PC-3 (cell line): ENCODE data around the gene PCBP1. TPM values are rescaled to one million over a fixed set of nuclear protein-coding genes. Genes with fewer than 3 reads are reported as not detected.

Source experiments
- ATAC-seq: fragments of 200-7000 bp; cut with Tn5 transposase; 2 replicates; pipeline ENCODE4 v1.9.1; 2020; ENCODE audit warnings: mild to moderate bottlenecking, moderate library complexity
- BruUV-seq: library from RNA; stranded (reverse); fragments of 400-500 nt; replicated peaks from 2 replicates; lab custom pipeline; 2021; lab: Mats Ljungman, UMichigan
- CTCF ChIA-PET: fragments of 300-600 bp; sonication (Branson Sonifier 250); formaldehyde crosslinking; loops from one replicate; lab custom pipeline; 2022; ENCODE audit warnings: antibody characterized with exemption; lab: Charles Lee
- POLR2A ChIA-PET: fragments of 300-600 bp; sonication (Branson Sonifier 250); formaldehyde crosslinking; loops from one replicate; lab custom pipeline; 2022; ENCODE audit warnings: antibody characterized with exemption; ENCODE audit not compliant: unreplicated experiment; lab: Charles Lee
- DNase-seq: peaks from one replicate; pipeline ENCODE4 v3.0.0-alpha.2; 2015
- H2AFZ ChIP-seq: fragments of 300-600 bp; sonication (generic); 2 replicates; pipeline ENCODE4 v1.6.0; 2016; ENCODE audit warnings: antibody characterized with exemption, low read length
- H3F3A ChIP-seq: fragments of 300-600 bp; sonication (generic); one replicate; pipeline ENCODE4 v1.6.0; 2017; ENCODE audit warnings: antibody characterized with exemption, low read length, control low read depth, mild to moderate bottlenecking; ENCODE audit not compliant: unreplicated experiment
- H3K27ac ChIP-seq: fragments of 300-600 bp; sonication (generic); 2 replicates; pipeline ENCODE4 v1.5.1; 2016; ENCODE audit warnings: mild to moderate bottlenecking, low read length
- H3K27me3 ChIP-seq: fragments of 300-600 bp; sonication (generic); 2 replicates; pipeline ENCODE4 v1.6.1; 2016; ENCODE audit warnings: low read length, mixed read lengths
- H3K36me3 ChIP-seq: fragments of 300-600 bp; sonication (generic); 2 replicates; pipeline ENCODE4 v1.6.1; 2016; ENCODE audit warnings: low read depth, mixed run types, low read length, mixed read lengths
- H3K4me1 ChIP-seq: fragments of 300-600 bp; sonication (generic); 2 replicates; pipeline ENCODE4 v1.5.1; 2016; ENCODE audit warnings: low read length; ENCODE audit not compliant: insufficient read depth
- H3K4me2 ChIP-seq: fragments of 300-600 bp; sonication (generic); 2 replicates; pipeline ENCODE4 v1.6.0; 2016; ENCODE audit warnings: low read length
- H3K4me3 ChIP-seq: fragments of 300-600 bp; sonication (generic); 2 replicates; pipeline ENCODE4 v1.5.1; 2016; ENCODE audit warnings: mild to moderate bottlenecking, low read length, mixed read lengths
- H3K79me2 ChIP-seq: fragments of 300-600 bp; sonication (generic); 2 replicates; pipeline ENCODE4 v1.6.1; 2017; ENCODE audit warnings: low read length, mixed read lengths
- H3K9ac ChIP-seq: fragments of 300-600 bp; sonication (generic); 2 replicates; pipeline ENCODE4 v1.6.0; 2016; ENCODE audit warnings: mild to moderate bottlenecking, low read length
- H3K9me2 ChIP-seq: fragments of 300-600 bp; sonication (generic); replicated peaks from 2 replicates; pipeline ENCODE4 v1.6.1; 2016; ENCODE audit warnings: mixed run types, low read length, mixed read lengths
- H3K9me3 ChIP-seq: fragments of 300-600 bp; sonication (generic); 2 replicates; pipeline ENCODE4 v1.6.1; 2016; ENCODE audit warnings: low read length, mixed read lengths
- H4K20me1 ChIP-seq: fragments of 300-600 bp; sonication (generic); 2 replicates; pipeline ENCODE4 v1.6.1; 2016; ENCODE audit warnings: low read length, mixed read lengths
- EZH2 ChIP-seq: fragments of 300-600 bp; sonication (generic); IDR thresholded peaks from one replicate; pipeline ENCODE4 v1.6.1; 2017; ENCODE audit warnings: antibody characterized with exemption, mild to moderate bottlenecking, low read length; ENCODE audit not compliant: unreplicated experiment
- EZH2phosphoT487 ChIP-seq: fragments of 300-600 bp; sonication (generic); IDR thresholded peaks from 2 replicates; pipeline ENCODE4 v1.6.1; 2018; ENCODE audit warnings: mild to moderate bottlenecking, antibody characterized with exemption, low read length, borderline replicate concordance
- intact Hi-C: fragments of 100-400 bp; cut with micrococcal nuclease; formaldehyde crosslinking; loops from 2 replicates; pipeline ENCODE4 v1.9.0; 2023
- total RNA-seq: library from RNA; depleted of rRNA; stranded (reverse); fragments of >200 nt; gene quantifications from 2 replicates; pipeline ENCODE4 v1.2.3, GENCODE V29; 2014
- TF ChIP-seq, protein P1 (sequence below): fragments of 300-600 bp; sonication (generic); conservative IDR thresholded peaks from 2 replicates; pipeline ENCODE4 v1.5.1; 2017; ENCODE audit warnings: antibody characterized with exemption, low read depth, mild to moderate bottlenecking, low read length

Gene PCBP1
- total RNA-seq, 1 experiment from 2014 or later: 39.2 TPM

DNA sequence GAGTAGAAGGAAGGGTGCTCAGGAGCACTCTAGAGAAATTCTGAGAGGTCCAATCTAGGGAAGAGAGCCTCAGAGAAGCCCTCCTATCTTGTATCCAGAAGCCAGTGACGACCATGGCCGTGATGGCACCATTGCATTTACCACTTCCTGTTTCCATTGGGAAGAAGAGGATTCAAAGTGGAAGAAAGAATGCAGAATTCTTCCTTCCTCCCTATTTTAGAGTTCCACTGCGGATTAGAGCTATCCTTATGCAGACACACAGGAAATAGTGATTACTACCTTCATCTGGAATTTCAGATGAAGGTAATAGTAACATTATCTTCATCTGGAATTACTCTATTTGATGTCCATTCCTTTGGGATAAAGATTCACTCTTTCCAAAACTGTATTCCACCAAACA is 45.6 kb upstream of the PCBP1 start:
- Histone ChIP-seq H4K20me1 (no peaks in the 10 kb centered on the region), H3K27me3 (no peaks in the 10 kb centered on the region), H3K4me1 (peaks cover 5% of the 10 kb centered on the region; the same call in 1 of the 2 replicates), H3K9me2 (no peaks in the 10 kb centered on the region), H3K4me3 (no peak overlapping the region), H3K9ac (no peak overlapping the region), H2AFZ (no peak overlapping the region), H3K9me3 (no peaks in the 10 kb centered on the region), H3K4me2 (no peak overlapping the region), H3K36me3 (no peaks in the 10 kb centered on the region), H3F3A (no peaks in the 10 kb centered on the region), H3K79me2 (no peaks in the 10 kb centered on the region), H3K27ac (no peak overlapping the region)
- intact Hi-C loops: no loop called here
- CTCF ChIA-PET: no interaction called here
- ATAC-seq: no peak
- TF ChIP-seq EZH2: no peak
- TF ChIP-seq, protein P1, sequence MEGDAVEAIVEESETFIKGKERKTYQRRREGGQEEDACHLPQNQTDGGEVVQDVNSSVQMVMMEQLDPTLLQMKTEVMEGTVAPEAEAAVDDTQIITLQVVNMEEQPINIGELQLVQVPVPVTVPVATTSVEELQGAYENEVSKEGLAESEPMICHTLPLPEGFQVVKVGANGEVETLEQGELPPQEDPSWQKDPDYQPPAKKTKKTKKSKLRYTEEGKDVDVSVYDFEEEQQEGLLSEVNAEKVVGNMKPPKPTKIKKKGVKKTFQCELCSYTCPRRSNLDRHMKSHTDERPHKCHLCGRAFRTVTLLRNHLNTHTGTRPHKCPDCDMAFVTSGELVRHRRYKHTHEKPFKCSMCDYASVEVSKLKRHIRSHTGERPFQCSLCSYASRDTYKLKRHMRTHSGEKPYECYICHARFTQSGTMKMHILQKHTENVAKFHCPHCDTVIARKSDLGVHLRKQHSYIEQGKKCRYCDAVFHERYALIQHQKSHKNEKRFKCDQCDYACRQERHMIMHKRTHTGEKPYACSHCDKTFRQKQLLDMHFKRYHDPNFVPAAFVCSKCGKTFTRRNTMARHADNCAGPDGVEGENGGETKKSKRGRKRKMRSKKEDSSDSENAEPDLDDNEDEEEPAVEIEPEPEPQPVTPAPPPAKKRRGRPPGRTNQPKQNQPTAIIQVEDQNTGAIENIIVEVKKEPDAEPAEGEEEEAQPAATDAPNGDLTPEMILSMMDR: no peak
- no peak for TF ChIP-seq EZH2phosphoT487
- POLR2A ChIA-PET: no interaction called here
- DNase-seq: peak; percentile 8
- no TSS peak for BruUV-seq

DNA sequence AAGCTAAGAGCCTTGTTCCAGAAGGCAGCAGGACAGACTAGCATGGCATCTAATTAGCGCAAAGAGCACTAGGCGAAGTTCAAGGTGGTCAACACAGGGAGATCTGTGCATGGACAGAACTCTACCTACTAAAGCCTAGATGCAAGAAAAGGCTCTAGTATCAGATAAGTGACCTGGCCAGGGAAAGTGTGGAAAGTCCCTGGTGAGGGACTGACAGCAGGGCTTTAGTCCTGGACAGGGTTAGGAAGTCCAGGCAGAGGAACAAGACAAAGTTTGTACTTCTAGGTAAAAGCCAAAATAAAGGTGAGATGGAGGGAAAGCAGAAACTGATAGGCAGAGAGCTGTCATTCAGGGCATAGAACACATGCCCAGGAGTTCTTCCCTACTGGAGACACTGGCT is 45.0 kb upstream of the PCBP1 start:
- Histone ChIP-seq H3K9me2 (no peaks in the 10 kb centered on the region), H3K36me3 (no peaks in the 10 kb centered on the region), H3K27me3 (no peaks in the 10 kb centered on the region), H4K20me1 (no peaks in the 10 kb centered on the region), H2AFZ (no peak overlapping the region), H3K4me3 (no peak overlapping the region), H3K9me3 (no peaks in the 10 kb centered on the region), H3K4me1 (peaks cover 5% of the 10 kb centered on the region; the same call in 1 of the 2 replicates), H3F3A (no peaks in the 10 kb centered on the region), H3K9ac (no peak overlapping the region), H3K4me2 (no peak overlapping the region), H3K27ac (no peak overlapping the region), H3K79me2 (no peaks in the 10 kb centered on the region)
- ATAC-seq (no peak), DNase-seq (no peak)
- ChIA-PET CTCF (no interaction called here), POLR2A (no interaction called here)
- TF ChIP-seq EZH2 (no peak), EZH2phosphoT487 (no peak)
- TF ChIP-seq, protein P1: no peak
- intact Hi-C loops: no loop called here
- no TSS peak for BruUV-seq

DNA sequence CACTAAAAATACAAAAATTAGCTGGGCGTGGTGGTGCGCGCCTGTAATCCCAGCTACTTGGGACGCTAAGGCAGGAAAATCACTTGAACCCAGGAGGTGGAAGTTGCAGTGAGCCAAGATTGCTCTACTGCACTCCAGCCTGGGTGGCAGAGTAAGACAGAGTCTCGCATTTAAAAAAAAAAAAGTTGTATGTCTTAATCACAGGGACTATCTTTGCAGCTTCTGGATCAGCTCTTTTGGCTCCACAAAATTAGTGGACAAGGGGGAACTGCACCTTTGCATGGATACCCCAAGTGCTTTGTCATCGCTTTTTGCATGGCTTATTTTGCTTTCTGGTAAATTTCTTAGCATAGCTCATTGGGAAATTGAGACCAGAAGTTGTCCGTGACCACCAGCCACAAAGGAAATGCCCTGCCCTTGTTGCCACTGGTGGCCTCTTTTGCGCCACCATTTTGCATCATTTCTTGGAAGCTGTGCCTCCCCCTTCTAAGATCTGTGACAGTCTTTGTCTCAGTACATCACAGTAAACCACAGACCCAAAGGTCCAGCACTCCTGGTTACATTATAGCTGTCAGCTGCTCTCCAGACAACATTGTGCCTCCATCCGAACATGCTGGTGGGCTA is 43.9 kb upstream of the PCBP1 start:
- ATAC-seq (no peak), DNase-seq (no peak)
- H3K4me1 ChIP-seq: peaks cover 5% of the 10 kb centered on the region; the same call in 1 of the 2 replicates
- no peak overlapping the region for H2AFZ ChIP-seq
- CTCF ChIA-PET: no interaction called here
- intact Hi-C loops: no loop called here
- H3K4me3 ChIP-seq: no peak overlapping the region
- TF ChIP-seq EZH2: no peak
- TF ChIP-seq, protein P1: no peak
- TF ChIP-seq EZH2phosphoT487: no peak
- H3K36me3 ChIP-seq: no peaks in the 10 kb centered on the region
- H3K27ac ChIP-seq: no peak overlapping the region
- H3K27me3 ChIP-seq: no peaks in the 10 kb centered on the region
- no peak overlapping the region for H3K4me2 ChIP-seq
- no peaks in the 10 kb centered on the region for H3F3A ChIP-seq
- no peak overlapping the region for H3K9ac ChIP-seq
- no peaks in the 10 kb centered on the region for H3K9me2 ChIP-seq
- POLR2A ChIA-PET: no interaction called here
- no peaks in the 10 kb centered on the region for H3K79me2 ChIP-seq
- no TSS peak for BruUV-seq
- no peaks in the 10 kb centered on the region for H4K20me1 ChIP-seq
- H3K9me3 ChIP-seq: no peaks in the 10 kb centered on the region
